GM19351 (cell line): ENCODE data around the gene COL16A1.

Experiments used
- ATAC-seq: cut with Tn5 transposase; IDR thresholded peaks from one replicate; pipeline ENCODE4 v1.9.1; 2021; ENCODE audit warnings: mild to moderate bottlenecking, moderate library complexity; ENCODE audit not compliant: unreplicated experiment

Gene COL16A1

DNA sequence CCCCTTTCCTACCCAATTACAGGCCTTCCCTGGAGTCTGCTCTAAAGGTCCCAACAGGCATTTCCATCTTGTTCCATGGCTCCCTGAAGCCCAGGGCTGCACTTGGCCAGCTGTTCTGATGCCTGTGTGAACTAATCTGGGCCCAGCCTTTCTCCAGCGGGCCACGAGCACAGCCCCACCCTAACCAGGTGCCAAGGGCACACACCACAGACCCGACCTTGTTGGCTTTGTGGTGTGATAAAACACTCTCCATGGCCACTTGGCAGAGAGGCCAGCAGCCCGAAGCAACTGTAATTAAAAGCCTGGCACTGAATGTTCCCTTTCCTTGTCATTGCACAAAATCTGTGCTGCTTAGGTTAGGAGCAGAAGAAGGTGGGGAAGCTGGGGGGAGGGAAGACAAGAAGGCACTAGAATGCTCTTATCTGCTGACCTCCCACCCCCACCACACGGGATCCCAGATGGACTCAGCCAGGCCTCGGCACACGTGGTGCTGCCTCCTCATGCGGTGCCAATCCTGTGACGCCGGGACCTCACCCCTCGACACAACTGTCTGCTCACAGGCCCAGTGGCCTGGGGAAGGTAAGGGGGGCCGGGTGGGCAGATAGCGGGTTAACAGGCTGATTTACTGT is 76.4 kb downstream of the COL16A1 start:
- ATAC-seq: no peak

DNA sequence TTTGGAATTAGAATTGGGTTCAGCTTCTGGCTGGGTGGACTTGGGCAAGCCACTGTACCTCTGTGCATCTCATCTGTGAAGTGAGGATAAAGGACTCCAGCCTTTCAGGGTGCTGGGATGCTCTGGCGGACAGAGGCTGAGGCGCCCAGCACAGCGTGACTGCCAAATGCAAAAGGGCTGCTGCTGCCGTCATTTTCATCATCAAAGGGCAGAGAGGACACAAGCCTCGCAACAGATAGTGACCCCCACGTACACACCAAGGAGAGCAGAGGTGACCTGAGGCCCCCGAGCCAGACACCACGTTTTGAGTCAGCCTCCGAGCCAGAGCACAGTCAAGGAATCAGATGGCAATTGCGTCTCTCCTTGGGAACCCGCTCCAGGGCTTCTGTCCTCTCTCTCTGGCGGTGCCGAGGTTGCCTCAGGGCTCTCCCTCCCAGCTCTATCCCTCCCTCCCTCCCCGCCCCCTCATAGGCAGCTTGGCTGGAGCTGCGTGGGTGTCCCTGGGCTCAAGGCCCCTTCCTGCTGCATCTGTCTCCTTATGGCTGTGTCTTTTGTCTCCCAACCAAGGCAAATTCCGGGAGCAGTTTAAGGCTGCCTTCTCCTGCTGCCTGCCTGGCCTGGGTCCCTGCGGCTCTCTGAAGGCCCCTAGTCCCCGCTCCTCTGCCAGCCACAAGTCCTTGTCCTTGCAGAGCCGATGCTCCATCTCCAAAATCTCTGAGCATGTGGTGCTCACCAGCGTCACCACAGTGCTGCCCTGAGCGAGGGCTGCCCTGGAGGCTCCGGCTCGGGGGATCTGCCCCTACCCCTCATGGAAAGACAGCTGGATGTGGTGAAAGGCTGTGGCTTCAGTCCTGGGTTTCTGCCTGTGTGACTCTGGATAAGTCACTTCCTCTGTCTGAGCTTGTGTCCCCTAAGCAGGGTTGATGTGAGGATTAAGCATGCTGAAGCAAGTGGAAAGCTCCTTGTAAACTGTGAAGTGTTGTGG is 77.3 kb downstream of the COL16A1 start:
- ATAC-seq: no peak

DNA sequence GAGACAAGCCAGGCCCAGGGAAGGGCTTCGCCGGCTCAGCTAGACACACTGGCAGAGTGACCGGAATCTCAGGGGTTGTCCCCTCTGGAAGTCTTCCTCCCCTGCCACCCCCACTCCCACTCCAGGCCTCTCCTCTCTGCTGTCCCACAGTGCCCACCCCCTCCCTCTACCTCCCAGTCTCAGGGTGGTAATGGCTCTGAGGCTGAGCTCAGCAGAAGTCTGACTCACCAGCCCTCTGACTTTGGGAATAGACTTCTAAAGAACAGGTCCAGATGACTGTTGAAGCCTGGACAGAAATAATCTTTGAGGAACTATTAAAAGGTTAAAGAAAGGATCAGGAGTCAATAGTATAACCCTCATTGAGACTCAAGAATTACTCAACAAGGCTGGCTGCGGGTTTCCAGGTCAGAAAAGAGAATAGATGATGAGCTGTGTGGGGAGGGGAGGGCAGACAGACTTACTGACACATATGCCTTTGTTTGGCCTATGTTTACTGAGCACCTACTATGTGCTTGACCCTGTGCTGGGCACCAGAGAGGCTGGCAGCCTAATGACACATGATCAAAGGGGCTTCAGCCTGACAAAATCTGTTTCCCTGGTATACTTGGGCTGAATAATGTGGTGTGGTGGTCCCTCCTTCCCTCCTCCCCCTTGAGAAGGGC is 78.1 kb downstream of the COL16A1 start:
- ATAC-seq: no peak

DNA sequence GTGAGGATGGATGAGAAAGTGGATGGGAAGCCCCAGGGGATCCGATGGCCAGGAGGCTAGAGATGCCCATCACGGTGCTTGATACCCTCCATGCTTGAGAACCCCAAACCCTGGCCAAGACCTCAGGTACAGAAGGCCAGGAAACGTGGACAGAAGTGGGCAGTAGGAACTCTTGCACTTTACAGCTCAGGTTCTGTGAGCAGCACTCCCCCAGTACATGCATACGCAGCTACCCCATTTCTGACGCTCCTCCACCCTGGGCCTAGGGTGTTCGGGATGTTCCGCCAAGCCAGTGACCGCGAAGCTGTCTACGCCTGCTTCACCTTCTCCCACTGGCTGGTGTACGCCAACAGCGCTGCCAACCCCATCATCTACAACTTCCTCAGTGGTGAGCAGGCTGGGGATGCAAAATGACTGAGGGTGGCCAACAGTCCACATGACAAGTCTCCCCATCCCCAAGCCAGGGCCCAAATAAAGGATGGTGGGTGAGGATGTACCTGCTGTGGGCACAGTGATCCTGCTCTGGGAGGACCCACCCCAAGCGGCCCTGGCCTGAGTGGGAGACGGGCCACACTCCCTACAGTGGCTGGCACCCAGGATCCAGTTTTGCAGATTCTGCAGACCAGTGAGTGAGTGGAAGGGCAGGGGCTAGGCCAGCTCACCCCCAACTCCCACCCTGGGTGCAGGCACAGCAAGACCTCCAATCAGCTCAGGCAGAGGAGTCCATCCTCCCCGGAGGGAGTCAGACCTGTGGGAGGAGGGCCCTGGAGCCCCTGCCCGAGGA is 78.9 kb downstream of the COL16A1 start:
- ATAC-seq: no peak

DNA sequence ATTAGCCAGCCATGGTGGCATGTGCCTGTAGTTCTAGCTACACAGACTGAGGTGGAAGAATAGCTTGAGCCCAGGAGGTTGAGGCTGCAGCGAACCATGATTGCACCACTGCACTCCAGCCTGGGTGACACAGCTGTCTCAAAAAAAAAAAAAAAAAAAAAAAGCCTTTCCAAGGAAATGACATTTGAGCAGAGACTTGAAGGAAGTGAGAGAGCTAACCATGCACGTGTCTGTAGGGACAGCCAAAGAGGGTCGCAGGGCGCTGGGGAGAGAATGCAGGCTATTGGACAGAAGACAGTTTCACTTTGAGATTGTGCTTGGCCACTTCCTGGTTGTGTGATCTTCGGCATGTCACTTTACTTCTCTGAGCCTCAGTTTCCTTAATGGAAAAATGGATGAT is 79.5 kb downstream of the COL16A1 start:
- ATAC-seq: no peak

DNA sequence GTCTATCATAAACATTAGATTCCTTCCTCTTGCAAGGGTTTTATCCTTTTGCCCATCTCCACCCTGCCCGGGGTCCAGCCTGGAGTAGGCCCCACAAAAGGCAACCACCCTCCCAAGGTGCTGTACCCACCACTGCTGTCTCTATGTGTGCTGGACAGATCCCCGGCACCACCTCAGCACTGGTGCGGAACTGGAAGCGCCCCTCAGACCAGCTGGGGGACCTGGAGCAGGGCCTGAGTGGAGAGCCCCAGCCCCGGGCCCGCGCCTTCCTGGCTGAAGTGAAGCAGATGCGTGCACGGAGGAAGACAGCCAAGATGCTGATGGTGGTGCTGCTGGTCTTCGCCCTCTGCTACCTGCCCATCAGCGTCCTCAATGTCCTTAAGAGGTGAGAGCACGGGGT is 80.5 kb downstream of the COL16A1 start:
- no peak for ATAC-seq

DNA sequence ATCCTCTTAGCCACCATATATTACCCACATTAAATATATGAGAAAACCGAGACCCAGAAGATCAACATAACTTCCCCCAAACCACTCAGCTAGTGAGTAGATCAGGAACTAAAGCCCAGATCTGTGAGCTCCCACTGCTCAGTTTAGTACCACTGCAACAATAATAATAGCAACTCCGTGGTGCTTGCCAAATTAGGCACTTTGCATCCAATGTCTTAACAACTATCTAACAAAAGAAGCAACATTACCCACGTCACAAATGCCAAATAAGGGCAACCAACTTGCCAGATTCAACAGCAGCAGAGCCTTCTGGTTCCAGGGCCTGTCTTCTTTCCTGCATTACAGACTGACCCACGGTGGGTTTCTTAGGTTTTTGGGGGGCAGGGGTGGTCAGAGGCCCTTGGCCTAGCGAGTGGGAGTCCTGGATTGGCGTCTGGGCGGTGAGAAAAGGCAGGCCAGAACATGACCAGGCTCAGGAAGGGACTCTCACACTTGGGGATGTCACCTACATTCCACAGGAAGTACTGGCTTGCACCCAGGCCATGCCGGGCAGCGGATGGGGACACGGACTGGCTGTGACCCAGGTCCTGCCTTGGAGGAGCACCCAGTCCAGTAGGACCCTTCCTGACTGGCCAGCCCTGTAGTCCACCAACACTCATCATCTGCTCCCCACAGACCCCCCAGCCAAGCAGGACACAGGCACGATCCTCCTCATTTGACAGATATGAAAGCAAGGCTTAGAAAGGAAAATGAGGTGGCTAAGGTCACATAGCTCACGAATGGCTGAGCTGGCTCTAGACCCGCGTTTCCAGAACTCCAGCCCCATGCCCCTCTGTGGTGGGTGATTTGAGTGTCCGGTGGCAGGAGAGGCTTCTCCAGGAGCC is 81.7 kb downstream of the COL16A1 start:
- no peak for ATAC-seq

DNA sequence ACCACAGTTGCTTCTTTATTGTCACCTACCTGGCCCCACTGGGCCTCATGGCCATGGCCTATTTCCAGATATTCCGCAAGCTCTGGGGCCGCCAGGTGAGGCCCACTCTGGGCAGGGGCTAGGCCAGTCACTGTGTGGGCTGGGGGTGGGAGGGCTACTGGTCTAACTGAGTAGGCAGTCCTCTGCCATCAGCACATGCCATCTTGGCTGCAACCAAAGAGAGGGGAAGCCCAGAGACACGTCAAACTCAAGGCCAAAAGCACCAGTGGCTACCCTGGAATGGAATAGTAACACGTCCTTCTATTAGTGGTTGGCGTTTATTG is 82.4 kb downstream of the COL16A1 start:
- ATAC-seq: no peak

DNA sequence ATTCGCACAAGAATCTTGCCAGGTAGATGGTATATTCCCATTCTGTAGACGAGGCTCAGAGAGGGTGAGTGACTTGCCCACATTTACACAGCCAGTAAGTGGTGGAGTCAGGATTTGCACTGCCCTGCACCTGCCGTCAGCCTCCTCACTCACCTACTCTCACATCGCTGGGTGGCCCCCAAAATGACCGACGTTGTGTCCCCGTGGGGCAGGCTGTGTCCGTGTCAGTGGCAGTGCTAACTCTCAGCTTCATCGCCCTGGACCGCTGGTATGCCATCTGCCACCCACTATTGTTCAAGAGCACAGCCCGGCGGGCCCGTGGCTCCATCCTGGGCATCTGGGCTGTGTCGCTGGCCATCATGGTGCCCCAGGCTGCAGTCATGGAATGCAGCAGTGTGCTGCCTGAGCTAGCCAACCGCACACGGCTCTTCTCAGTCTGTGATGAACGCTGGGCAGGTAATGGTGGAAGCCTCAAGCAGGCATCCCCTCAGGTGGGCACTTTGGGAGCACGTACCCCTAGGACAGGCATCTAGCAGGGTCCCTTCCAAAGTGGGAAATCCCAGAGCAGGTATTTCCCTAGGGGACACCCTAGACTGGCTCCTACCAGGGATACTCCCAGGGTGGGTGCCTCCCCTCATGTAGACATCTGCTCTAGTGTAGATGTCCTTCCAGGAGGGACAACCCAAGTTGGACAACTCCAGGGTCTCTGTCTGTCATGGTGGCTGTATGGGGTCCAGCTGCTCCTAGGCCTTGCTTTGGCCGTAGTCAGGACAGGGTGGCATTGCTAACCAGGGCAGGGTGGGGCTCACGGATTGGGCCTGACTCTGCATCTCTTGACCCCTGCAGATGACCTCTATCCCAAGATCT is 83.0 kb downstream of the COL16A1 start:
- no peak for ATAC-seq

DNA sequence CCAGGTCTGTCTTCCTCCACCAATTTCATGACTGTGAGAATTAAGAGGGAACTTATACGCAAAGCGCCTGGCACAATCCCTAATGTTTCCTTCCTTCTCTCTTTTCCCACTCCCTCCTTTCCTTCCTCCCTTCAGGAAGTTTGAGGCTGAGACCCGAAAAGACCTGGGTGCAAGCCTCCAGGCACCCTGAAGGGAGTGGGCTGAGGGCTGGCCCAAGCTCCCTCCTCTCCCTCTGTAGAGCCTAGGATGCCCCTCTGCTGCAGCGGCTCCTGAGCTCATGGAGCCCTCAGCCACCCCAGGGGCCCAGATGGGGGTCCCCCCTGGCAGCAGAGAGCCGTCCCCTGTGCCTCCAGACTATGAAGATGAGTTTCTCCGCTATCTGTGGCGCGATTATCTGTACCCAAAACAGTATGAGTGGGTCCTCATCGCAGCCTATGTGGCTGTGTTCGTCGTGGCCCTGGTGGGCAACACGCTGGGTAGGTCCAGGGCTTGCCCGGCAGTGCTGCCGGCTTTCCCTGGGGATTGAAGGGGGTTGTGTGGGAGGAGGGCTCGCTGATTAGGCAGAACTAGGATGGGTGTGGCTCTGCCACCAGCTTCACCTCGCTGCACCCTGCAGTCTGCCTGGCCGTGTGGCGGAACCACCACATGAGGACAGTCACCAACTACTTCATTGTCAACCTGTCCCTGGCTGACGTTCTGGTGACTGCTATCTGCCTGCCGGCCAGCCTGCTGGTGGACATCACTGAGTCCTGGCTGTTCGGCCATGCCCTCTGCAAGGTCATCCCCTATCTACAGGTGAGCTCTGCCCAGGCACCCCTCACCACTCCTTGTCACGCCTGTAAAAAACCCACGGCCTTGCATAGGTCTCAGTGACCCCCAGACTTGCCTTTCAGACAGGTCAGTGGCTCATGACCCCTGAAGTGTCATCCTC is 84.6 kb downstream of the COL16A1 start:
- ATAC-seq: no peak

DNA sequence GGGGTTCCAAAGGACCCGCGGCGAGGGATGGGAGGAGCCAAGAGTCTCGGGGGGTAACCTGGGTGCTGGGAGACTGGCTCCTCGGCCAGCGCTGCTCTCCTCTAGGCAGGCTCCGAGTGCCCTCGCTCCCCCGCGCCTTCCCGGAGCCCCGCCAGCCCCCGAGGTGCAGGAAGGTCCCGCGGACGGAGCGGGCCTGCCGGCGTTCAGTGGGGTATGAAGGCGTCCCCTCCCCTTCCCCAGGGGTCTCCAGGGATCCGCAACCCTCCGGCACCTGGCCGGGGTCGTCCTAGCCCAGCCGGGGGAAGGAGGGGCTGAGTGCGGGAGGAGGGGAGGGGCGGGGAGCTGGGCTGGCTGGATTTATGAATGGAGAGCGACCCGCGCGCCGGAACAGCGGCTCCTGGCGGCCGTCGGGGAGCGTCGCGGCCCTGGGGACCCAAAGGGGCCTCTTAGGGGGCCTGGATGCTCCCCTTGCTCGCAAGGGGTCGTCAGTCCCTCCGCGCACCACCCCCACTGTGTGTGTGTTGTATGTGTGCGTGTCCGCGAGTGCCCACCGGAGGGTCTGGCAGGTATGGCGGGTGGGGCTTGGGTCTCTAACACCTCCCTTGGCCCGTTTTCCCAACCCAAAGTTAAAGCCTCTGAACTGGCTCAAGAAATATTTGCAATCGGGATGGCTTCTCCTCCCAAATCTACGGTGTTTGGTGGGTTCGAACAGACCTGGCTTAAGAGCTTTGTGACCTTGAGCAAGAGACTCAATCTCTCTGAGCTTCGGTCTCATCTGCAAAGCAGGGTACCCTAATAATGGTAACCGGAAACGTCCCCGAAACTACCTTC is 85.7 kb downstream of the COL16A1 start:
- ATAC-seq: no peak

DNA sequence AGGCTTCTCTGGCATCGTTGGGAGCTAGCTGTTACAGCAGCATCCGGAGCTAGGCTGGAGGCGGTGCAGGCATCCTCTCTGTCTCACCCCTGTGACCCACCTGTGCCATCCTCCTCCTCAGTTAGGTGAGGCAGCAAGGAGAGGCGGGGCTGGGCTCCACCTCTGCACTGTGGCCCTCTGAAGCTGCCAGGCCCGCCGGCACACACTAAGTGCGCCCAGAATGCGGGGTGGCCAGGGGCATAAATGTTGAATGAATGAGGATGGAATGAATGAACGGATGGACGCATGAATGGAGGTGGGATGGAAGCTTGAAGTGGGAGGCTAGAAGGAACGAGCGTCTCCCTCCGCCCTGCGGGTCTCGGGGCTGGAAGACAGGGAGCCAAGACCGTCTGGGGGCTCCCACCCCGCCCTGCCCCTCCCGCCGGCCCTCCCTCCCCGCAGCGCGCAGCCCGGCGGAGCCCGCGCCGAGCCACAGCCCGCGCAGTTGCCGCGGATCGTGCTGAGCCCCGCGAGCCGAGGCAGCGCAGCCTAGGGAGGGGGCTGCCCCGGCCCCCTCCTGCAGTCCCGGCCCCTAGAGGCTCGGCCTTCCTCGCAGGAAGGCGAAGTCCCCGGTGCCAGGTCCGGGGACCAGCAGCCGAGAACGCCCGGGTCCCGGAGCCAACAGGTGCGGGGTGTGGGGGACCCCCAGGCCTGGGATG is 86.5 kb downstream of the COL16A1 start, which contains the start of gene HCRTR1:
TSS of gene HCRTR1 (plus strand) at position 472 of the 698 bp plus-strand sequence. CDS start 1,504 bp downstream, outside the sequence.
- no peak for ATAC-seq

DNA sequence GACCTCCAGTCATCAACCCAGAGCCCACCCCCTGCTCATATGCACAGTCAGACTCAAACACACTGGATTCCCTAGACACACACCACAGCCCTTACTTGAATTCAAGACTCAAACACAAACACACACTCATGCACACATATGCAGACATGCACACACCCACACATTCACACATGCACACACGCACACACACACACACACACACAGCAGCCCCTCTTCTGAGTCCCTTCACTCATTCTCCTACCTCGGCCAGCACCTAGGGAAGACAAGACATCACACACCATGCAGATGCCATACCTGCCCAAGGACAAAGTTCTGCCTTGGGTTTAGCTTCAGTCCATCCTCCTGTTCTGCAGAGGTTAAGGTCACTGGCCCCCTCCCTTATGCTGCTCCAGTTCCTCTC is 87.9 kb downstream of the COL16A1 start:
- ATAC-seq: no peak

DNA sequence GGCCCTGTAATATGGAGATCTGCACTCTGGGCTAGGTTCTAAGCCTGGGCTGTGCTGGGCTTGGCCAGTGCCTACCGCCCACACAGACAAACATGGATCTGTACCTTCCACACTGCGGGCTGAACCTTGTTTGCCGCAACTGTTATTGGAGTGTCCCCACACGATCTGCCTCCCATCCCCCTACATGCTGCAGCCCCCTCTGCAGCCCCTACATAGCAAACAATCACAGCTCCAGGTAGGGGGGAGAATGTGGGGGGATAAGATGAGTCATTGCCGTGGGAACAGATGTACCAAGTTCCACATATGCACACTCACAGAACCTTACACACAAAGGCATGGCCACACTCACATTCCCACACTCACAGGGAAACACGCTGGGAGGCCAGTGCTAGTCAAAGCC is 88.4 kb downstream of the COL16A1 start:
- no peak for ATAC-seq

DNA sequence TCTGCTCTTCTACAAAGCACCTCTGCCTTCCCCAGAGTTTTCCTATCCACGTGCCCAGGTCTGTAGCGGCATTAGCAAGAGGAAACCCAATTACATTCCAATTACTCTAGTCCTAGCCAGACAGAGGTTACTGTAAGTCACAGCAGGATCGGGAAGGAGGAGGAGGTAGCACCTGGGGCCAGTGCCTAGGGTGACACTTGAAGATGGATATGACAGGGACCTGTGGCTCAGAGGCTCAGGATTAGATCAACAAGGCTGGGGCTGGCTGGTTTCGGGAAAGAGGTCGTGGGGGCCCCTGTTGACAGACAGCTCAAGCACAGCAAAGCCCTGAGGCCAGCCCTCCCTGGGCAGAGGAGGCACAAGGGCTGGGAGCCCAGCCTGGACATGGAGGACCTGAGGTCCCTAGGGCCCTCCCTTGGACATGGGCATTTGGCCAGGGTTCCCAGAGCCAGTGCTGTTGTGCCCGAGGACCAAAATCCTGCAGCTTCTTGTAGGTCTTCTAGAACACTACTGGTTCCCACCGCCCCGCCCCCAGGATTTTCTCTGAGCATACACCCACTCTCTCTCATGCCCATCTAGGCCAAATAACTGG is 89.3 kb downstream of the COL16A1 start:
- ATAC-seq: no peak

DNA sequence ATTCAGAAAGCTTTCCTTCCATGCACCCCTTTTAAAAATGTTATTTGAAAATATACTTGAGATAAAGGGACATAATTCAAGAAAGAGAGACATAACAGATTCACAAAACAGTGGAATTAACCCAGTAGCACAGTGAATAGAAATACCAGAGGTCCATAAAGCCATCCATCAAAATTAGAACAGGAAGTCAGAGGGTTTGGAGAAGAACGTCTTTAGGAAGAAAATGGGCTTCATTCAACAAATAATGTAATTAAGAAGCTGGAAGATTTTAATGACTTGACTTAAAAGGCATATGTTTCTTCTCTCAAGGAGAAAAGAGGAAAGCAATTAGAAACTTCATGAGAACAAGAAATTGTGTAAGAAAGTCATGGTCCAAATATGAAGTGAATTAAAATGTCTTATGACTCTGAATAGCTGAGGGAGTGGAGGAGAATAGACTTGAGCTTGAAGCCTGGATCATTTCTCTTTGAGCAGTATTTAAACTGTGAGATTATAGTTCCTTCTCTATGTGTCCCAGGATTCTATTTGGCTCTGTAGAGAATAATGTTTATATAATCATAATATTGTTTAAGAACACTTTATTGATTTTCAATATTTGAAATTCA is 94.2 kb downstream of the COL16A1 start:
- ATAC-seq: no peak
